Activated CD8-positive, alpha-beta memory T cell treated with anti-CD3 and anti-CD28 coated beads for 4 hours (primary cell): Measurements from ENCODE around the gene LARP4B.

Experiments used
- DNase-seq, 2 donors: peaks; one replicate each; pipeline ENCODE4 v3.0.0-alpha.2; 2020; ENCODE audit warnings: low read depth in 2 of 2

Gene LARP4B

GRCh38 chr10:924524-924859 lies 7.0 kb downstream of the LARP4B start:
- DNase-seq: no peak

- no peak for DNase-seq
Observed at GRCh38 chr10:923844-924523, 7.5 kb downstream of the LARP4B start.

- DNase-seq: no peak
Observed at GRCh38 chr10:921471-922414, 9.8 kb downstream of the LARP4B start.

- no peak for DNase-seq
Observed at GRCh38 chr10:920450-920849, 11.1 kb downstream of the LARP4B start.

- DNase-seq: no peak
Observed at GRCh38 chr10:919481-919880, 12.0 kb downstream of the LARP4B start.

- no peak for DNase-seq
Observed at GRCh38 chr10:917999-918398, 13.5 kb downstream of the LARP4B start.

GRCh38 chr10:917416-917720 lies 14.1 kb downstream of the LARP4B start:
- no peak for DNase-seq

GRCh38 chr10:916716-917415 lies 14.6 kb downstream of the LARP4B start:
- DNase-seq: no peak

GRCh38 chr10:909831-910230 lies 21.7 kb downstream of the LARP4B start:
- DNase-seq: no peak

- DNase-seq: no peak
Observed at GRCh38 chr10:905972-906371, 25.5 kb downstream of the LARP4B start.

- no peak for DNase-seq
Observed at GRCh38 chr10:905503-905902, 26.0 kb downstream of the LARP4B start.

- DNase-seq: no peak
Observed at GRCh38 chr10:904403-904802, 27.1 kb downstream of the LARP4B start.

GRCh38 chr10:898141-898540 lies 33.4 kb downstream of the LARP4B start:
- DNase-seq: no peak

GRCh38 chr10:896982-897381 lies 34.5 kb downstream of the LARP4B start:
- no peak for DNase-seq

- no peak for DNase-seq
Observed at GRCh38 chr10:895324-895723, 36.2 kb downstream of the LARP4B start.

GRCh38 chr10:878895-879294 lies 52.6 kb downstream of the LARP4B start:
- no peak for DNase-seq

- no peak for DNase-seq
Observed at GRCh38 chr10:878333-878759, 53.2 kb downstream of the LARP4B start.

GRCh38 chr10:876438-876837 lies 55.1 kb downstream of the LARP4B start:
- no peak for DNase-seq

- DNase-seq: no peak
Observed at GRCh38 chr10:873020-873419, 58.5 kb downstream of the LARP4B start.

GRCh38 chr10:871951-872403 lies 59.5 kb downstream of the LARP4B start:
- no peak for DNase-seq

- DNase-seq: no peak
Observed at GRCh38 chr10:870564-871166, 60.8 kb downstream of the LARP4B start.

- DNase-seq: no peak
Observed at GRCh38 chr10:869171-869570, 62.3 kb downstream of the LARP4B start.
